Posterior cingulate gyrus (tissue), 11 donors: Measurements from ENCODE around the gene MFNG.
"Not testable (repeated sequence)": the region's sequence is repeated elsewhere in the genome, so short reads cannot be mapped to it uniquely, and the experiment has no call there.

Source experiments
- DNase-seq, 10 donors: peaks; one replicate each; pipeline versions ENCODE4 v3.0.0 to v3.0.0-alpha.2; 2020 to 2021; ENCODE audit warnings: mixed read lengths in 3 of 10
- intact Hi-C: fragments of 100-400 bp; cut with DNase I; formaldehyde crosslinking; loops from one replicate; pipeline ENCODE4 v1.15.1; 2023

Gene MFNG

DNA sequence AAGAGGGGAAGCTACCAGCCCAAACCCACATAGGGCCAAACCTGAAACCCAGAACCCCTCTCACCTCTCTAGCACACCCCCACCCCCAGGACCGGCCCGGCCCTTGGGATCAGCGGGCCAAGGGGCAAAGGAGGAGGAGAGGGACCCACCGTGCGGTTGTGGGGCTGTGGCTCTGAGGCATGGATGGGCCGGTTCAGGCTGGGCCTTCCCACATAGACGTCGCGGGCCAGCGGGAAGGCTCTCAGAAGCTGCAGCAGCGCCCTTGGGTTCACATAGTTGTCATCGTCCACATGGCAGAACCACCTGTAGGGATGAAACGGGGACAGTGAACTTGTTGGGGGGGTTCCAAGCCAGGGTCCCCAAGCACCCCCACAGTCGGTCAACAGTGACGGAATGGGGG lies 7.0 kb downstream of the MFNG start:
- intact Hi-C loops: no loop called here
- DNase-seq: no peak

DNA sequence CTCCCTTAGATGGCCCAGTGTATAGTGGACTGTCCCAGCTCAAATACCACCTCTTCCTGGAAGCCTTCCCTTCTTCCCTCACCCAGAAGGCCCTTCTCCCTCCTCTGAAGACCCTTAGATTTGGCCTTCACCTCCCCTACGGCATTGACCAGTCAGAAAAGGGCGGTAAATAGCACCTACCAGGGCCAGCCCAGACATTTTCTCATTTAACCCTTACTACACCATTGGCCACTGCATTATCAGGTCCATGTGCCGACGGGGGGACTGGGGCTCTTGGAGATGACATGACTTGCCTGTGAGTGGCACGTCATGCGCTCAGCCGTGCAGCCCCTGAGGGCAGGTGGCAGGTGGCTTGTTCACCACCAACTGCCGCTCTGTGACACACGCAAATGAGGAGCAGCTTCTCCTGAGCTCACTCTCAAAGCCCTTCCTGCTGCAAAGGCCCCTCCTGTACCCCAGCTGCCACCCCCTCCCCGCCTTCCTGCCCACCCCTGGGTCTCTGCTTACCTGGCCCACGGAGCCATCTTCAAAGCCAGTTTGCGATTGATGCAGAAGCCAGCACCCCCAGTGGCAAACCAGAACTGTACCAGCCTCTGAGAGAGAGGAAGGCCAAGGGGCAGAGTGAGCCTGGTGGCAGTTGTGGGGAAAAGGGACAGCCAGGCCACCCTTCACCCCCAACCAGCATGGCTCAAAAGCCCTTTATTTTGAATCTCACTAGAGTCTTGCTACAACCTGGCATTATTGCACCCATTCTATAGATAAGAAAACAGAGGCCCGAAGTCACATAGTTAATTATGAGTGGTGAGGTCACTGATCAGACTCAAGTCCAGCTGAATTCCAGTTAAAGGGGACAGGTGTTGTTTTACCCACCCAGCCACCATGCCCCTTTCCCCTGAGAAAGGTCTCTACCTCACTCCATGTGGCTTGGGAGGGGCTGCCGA lies 9.5 kb downstream of the MFNG start:
- DNase-seq: no peak
- intact Hi-C loops: no loop called here

DNA sequence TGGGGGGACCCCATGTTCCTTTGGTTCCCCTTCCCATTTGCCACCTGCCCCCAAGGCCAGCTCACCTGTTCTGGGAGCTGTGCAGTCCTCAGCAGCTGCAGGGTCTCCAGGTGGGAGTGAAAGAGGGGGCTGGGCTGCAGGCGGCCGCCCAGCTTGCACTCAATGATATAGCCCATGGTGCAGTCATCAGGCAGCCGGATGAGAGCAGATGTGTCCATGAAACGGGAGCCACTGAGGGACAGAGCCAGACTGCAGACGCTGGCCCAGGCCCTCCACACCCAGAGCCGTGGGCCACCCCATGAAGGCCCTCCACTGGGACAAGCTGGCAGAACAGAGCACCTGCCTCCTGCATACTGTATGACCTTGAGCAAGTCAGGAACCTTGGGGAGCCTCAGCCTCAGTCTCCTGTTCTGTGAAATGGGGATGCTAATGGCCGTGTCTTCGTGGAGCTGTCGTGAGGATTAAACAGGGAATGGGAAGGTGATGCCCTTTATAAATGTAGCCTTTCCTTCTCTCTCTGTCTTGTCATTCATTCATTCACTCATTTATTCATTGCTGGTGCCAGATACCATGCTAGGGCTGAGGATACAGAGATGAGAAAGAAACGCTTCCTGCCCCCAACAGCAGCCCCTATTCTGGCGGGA lies 11.6 kb downstream of the MFNG start:
- intact Hi-C loops: no loop called here
- peak in 1 of 10 donors; percentile 78 for DNase-seq

DNA sequence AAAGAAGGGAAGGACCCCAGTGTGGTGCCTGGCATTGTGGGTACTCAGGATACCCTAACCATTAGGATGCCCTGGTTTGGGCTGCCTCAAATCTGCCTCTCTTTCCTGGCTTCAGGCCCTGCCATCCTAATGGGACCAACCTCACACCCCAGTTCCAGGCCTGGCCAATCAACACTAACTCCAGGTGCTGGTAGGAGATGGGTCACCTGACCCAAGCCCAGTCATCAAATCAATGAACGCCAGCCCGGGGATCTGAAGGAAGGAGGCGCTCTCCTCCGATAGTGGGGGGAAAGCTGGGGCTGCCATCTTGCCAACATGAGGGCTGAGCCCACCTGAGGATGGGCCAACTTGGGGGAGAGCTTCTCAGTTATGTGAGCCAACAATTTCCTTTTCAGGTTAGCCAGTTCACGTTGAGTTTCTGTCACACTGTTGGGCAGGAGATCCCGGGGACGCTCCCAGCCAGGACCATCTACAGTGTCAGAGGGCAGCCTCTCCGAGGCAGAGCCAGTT lies 12.7 kb downstream of the MFNG start:
- DNase-seq: peak in 1 of 10 donors; percentile 49
- intact Hi-C loops: no loop called here

DNA sequence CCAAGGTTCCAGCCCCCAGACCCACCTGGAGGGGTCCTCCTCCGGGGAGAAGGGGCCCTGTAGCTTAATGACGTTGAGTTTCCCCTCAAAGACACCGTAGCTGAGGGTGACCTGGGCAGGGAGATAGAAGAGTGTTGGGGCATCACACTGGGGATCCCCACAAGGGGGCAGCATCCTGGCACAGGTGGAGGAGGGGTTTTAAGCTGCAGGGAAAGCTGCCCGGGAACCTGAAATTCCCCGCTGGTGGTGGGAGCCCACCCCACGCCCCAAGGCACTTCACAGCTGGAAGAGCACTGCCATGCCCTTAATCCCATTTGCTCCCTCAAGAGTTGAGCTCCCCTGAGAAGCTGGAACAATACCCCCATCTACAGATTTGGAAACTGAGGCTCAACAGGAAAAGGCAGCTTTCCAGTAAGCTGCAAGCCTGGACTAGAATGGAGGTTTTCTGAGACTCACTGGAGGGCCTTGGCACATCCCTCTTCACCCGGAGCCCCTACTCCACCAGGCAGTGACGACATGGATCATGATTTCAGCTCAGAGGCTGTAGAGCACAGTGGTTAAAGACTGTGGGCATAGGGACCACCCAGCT lies 13.7 kb downstream of the MFNG start:
- intact Hi-C loops: no loop called here
- DNase-seq: peak in 1 of 10 donors; percentile 51

DNA sequence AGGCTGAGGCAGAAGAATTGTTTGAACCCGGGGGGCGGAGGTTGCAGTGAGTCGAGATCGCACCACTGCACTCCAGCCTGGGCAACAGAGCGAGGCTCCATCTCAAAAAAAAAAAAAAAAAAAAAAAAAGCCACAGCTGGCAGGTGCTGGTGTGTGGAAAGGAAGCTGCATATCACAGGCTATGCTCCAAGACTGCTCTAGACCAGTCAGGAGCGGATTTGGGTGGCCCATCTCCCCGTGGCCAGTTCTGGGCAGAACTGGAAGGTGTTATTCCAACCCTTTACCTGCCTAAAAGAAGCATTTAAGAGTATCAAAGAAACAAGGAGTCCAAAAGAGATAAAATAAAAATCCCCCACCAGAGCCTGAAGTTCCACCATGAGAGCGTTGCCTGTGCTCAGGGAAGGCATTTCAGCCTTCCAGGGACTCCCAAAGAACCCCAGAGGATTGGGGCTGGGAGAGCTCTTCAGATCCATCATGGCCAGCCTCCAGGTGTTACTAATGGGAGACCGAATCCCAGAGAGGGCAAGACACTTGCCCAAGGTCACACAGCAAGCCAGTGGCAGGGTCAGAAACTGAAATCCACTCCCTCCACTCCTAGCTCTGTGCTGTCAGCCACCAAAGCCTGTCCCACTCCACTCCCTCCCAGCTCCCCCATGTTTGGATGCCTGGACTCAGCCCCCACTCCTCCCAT lies 14.3 kb downstream of the MFNG start:
- intact Hi-C loops: no loop called here
- peak in 1 of 10 donors; percentile 4 for DNase-seq

DNA sequence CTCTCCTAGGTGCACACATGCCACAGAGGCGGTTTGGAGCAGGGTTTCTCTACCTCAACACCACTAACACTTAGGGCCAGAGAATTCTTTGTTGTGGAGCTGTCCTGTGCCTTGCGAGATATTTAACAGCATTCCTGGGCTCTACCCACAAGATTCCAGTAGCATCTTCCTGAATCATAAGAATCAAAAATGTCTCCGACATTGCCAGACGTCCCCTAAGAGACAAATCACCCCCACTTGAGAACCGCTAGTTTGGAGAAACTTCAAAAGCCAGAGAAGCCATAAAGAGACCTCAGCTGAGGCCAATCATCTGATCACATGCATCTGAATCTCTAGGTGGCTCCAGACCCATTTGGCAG lies 16.1 kb downstream of the MFNG start:
- DNase-seq: no peak
- intact Hi-C loops: no loop called here

DNA sequence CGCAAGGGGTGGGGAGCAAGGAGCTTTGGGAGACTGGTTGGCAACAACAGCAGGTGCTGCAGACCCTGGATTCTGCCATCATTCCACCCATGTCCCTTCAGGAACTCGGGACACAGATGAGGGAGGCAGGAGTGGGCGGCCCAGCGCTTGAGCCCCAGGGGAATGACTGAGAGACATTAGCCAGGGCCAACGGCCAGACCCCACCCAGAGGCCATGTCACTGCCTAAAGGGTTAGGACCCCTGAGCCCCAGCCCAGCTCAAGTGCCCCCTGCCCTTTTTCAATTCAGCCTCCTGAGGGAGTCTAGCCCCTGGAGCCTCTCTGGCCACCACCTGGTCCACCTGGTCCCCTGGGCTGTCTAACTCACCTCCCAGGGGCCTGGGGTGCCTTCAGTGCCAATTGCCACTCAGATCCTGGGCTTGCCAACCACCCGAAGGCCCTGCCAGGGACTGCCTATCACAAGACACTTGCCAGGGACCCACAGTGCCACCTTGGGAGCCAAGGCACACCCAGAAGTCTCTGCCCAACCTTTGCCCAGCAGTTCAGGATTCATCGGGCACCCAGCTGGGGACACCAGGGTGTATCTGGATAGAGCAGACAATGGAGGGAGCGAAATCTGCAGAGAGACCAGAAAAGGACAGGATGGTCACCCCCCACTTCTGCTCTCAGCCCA lies 16.6 kb downstream of the MFNG start:
- intact Hi-C loops: no loop called here

DNA sequence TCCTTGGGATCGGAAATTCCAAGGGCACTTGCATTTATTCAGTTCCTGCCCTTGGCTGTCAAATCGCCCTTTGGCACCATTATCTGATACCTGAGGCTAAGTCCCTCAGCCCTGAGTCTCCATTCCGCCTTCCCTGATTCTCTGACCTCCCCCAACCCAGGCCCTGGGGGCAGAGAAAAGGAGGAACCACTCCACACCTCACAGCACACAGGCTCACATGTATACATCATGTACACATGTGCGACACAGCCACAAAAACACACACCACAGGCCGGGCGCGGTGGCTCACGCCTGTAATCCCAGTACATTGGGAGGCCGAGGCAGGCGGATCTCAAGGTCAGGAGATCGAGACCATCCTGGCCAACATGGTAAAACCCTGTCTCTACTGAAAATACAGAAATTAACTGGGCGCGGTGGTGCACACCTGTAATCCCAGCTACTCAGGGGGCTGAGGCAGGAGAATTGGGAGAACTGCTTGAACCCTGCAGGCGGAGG lies 17.9 kb downstream of the MFNG start:
- intact Hi-C loops: not testable (repeated sequence)

More for the DNA sequence above, 16.6 kb downstream of the MFNG start:
- peak in 1 of 10 donors; percentile 78 for DNase-seq

DNA sequence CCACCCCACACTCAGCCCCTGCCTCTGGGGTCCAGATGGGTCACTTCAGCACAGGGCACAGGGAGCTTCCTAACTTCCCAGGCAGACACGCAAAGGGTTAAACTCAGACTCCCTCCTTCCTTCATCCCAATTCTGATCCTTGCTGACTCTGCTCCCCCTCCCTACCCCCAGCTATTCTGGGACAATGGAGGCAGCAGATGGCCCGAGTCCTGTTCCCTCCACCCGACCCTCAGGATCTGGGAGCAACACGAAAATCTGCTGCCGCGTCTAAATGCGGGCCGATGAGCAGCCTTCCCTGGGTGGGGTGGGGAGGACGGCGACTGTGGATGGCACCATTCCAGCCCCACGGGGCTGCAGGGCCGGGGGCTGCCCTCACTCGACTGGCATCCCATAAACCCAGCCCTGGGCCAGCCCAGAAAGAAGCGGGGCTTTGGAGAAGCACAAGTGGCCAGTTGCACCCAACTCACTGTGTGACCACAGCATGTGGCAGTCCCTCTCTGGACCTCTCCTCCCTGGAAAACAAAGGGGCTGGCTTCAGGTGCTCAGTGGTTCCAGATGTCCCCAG lies 18.7 kb downstream of the MFNG start:
- intact Hi-C loops: no loop called here

More for the DNA sequence above, 17.9 kb downstream of the MFNG start:
- DNase-seq: peak in 1 of 10 donors; percentile 26

DNA sequence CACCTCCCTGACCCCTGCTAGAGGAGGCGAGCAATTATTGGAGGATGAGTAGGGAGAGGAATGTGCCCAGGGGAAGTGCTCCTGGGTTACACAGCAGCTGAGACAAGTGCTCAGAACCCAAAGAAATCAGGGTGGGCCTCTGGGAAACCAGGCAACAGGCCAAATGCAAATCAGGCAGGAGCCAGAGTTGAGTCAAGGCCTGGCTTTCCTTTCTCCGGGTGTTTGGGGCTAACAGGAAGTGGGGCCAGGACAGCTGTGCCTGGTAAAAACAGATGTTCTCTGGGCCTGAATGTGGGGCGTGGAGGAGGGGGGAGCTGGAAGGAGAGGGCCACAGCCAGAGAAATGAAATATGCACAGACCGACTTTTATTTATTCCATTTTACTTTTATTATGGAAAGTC lies 22.0 kb downstream of the MFNG start:
- intact Hi-C loops: no loop called here
- peak in 1 of 10 donors; percentile 50 for DNase-seq

More for the DNA sequence above, 18.7 kb downstream of the MFNG start:
- DNase-seq: peak in 1 of 10 donors; percentile 39

DNA sequence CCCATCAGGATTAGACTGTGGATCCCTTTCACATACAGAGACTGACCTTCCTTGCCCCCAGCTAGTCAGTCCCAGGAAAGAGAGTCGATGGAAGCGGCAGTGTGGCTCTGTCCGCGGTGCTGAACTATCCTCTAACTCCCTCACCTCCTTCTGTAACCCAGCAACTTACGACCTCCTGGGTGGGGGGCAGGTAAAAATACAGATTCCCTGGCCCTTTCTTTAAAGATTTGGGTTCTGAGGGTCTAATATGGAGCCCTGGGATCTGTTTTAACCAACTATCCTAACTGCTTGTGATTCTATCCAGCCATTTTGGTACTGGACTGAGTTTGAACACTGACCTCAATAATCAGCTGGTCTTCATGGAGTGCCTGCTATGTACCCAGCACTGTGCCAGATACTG lies 23.2 kb downstream of the MFNG start:
- intact Hi-C loops: no loop called here
- no peak for DNase-seq

DNA sequence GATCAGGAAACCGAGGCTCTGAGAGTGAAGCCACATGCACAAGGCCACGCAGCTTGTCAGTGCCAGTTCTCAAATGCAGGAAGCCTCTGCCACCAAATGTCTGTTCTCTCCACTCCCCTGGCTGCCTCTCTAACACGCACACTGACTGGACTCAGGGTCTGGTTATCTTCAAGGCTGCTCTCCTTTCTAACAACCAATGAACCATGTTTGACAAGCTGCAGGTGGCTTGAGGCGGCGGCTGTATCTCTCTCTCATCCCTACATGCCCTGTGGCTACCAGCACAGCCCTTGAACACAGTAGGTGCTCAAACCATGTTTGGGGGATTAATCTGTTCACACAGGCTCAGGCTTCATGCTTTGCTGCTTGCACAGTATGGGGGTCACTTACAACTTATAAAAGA lies 23.7 kb downstream of the MFNG start:
- peak in 2 of 10 donors; percentile 47 to 59 for DNase-seq
- intact Hi-C loops: no loop called here

DNA sequence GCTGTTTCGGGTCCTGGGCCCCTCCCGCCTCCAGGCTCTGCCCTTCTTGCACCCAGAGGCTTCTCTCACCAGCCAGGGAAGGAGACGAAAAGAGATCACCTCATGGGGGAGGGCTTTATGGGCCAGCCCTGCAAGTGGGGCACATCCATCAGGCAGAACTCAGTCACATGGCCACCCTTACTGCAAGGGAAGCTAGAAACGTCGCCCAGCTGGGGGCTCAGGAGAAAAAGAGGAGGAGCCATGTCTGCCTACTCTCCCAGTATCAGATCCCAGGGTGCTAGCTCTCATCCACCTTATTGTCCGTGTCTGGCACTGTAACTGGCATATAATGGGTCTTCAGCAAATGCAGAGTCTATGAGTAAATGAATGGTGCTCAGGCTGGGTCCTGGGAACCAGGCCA lies 24.2 kb downstream of the MFNG start:
- DNase-seq: peak in 1 of 10 donors; percentile 68
- intact Hi-C loops: no loop called here

DNA sequence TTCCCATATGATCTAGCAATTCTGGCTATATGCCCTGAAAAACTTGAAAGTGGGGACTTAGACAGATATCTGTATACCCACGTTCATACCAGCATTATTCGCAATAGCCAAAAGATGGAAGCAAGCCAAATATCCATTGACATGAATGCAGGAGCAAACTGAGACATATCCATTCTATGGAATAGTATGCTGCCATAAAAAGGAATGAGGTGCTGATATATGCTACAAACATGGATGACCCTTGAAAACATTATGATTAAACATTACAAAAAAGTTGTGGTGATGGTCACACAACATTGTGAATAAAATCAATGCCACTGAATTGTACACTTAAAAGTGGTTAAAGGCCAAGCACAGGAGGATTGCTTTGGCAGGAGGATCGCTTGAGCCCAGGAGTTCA lies 25.5 kb downstream of the MFNG start:
- intact Hi-C loops: no loop called here
- no peak for DNase-seq

DNA sequence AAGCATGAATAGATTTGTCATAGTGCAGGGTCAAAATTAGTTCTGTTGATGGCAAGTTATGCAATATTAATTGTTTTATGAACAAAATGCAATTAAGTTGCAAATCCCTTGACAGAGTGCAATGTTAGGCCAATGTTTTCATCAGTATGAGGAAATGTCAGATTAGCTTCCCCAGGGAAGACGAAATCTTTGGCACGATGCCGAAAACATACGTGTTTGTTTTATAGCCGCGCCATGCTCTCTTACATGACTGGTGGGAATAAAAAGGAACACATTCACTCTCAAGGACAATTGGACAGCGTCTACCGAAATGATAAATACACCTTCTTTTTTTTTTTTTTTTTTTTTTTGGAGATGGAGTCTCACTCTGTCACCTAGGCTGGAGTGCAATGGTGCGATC lies 27.0 kb downstream of the MFNG start:
- intact Hi-C loops: no loop called here
- DNase-seq: no peak

DNA sequence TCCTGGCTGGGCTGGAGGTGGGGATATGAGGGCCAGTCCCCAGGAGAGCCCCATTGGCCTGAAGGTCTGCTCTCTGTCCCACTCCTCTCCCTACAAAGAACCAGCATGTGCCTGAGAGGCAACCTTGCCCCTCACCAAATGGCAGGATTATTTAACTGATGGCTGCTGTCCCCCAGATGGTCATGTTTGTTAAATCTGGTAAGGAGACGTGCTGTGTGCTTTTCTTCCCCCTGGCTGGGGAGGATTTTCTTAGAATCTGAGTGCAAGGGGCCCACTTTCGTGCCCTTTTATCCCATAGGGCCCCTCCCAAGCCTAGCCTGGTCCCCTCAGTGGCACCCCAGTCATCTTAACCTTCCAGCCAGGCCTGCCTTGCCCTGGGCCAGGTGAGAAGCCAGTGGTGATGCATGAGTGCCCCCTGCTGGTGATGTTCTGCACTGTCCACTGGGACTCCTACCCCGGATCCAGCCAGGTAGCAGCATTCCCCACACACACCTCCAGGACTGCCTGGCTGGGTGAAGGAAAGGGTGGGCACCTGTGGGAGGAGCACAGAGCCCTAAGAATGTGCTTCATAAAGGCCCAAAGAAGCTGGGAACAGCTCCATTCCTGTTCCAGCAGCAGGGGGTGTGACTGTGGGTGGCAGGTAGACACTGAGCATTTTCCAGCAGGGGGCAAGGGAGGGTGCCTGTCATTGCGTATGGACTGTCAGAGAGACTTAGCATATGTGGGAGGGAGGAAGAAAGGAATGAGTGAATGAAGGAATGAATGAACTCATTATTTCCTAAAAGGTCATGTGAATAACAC lies 28.9 kb downstream of the MFNG start:
- peak; percentile 55 to 95 (median 79) for DNase-seq
- intact Hi-C loops: loop anchor here (1.0 kb wide), 1 partner anchor 140 kb away; no protein-coding TSS in a partner anchor

DNA sequence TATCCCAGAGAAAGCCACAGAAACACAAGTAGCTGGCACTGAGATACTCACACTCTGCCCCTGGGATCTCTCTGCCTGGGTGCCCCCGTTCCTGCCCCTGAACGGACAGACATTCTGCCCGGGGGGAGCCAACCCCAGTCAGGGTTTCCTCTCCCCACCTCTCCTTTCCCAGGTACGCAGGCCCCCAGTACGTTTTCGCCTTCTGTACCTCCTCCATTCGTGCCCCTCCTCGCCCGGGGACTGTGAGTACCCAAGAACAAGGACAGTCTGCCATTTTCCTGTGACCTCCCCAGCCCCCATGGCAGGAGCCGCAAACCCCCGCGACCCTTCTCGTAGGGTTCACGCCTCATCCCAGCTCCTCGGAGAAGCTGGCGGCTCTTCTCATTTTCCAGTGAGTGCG lies 29.8 kb downstream of the MFNG start:
- DNase-seq: peak in 1 of 10 donors; percentile 72
- intact Hi-C loops: no loop called here

DNA sequence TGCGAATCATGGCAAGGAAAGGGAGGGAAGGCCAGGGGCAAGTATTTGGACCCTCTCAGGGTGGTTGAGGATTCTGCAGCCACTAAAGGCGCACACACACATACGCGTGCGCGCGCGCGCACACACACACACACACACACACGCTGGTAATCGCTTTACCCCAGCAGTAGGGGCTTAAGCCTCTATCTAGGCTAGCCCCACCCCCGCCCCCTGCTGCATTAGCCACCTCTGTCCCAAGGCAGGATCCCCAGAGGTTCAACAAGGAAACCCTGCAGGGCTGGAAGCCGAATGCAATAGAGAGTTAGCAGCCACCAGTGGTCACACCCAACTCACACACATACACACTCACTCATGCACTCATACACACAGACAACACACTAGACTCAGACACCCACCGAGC lies 30.3 kb downstream of the MFNG start:
- peak in 1 of 10 donors; percentile 17 for DNase-seq
- intact Hi-C loops: no loop called here
